Stimulated activated CD8-positive, alpha-beta memory T cell treated with anti-CD3 and anti-CD28 coated beads, Interleukin-2, amount 100 ng/mL, for 48 hours (primary cell): ENCODE results near the gene TBC1D22A.

Source experiments
- DNase-seq, 2 donors: peaks; one replicate each; pipeline ENCODE4 v3.0.0-alpha.2; 2020; ENCODE audit warnings: low read depth in 2 of 2

The TBC1D22A gene

GRCh38 chr22:47057916-47058585 is 295.6 kb downstream of the TBC1D22A start:
- no peak for DNase-seq

- DNase-seq, result no peak
Observed at GRCh38 chr22:47059076-47059475, 296.6 kb downstream of the TBC1D22A start.

- no peak for DNase-seq
Observed at GRCh38 chr22:47059701-47060161, 297.3 kb downstream of the TBC1D22A start.

GRCh38 chr22:47060718-47061117 is 298.3 kb downstream of the TBC1D22A start:
- DNase-seq, result no peak

- DNase-seq, result no peak
Observed at GRCh38 chr22:47061226-47061625, 298.8 kb downstream of the TBC1D22A start.

GRCh38 chr22:47062126-47062525 is 299.7 kb downstream of the TBC1D22A start:
- DNase-seq, result no peak

GRCh38 chr22:47063071-47063509 is 300.6 kb downstream of the TBC1D22A start:
- no peak for DNase-seq

GRCh38 chr22:47063606-47064005 is 301.2 kb downstream of the TBC1D22A start:
- DNase-seq, result no peak

- no peak for DNase-seq
Observed at GRCh38 chr22:47064016-47064415, 301.6 kb downstream of the TBC1D22A start.

GRCh38 chr22:47064416-47064815 is 302.0 kb downstream of the TBC1D22A start:
- DNase-seq, result no peak

- DNase-seq, result no peak
Observed at GRCh38 chr22:47065756-47066615, 303.5 kb downstream of the TBC1D22A start.

- DNase-seq, result no peak
Observed at GRCh38 chr22:47066616-47066905, 304.1 kb downstream of the TBC1D22A start.

GRCh38 chr22:47067321-47067890 is 305.0 kb downstream of the TBC1D22A start:
- no peak for DNase-seq

- no peak for DNase-seq
Observed at GRCh38 chr22:47067911-47068625, 305.6 kb downstream of the TBC1D22A start.

GRCh38 chr22:47068626-47068996 is 306.2 kb downstream of the TBC1D22A start:
- DNase-seq, result no peak

GRCh38 chr22:47069270-47069669 is 306.8 kb downstream of the TBC1D22A start:
- no peak for DNase-seq

GRCh38 chr22:47071078-47071806 is 308.8 kb downstream of the TBC1D22A start:
- no peak for DNase-seq

- no peak for DNase-seq
Observed at GRCh38 chr22:47071807-47072641, 309.6 kb downstream of the TBC1D22A start.

- DNase-seq, result no peak
Observed at GRCh38 chr22:47072642-47072967, 310.2 kb downstream of the TBC1D22A start.

- no peak for DNase-seq
Observed at GRCh38 chr22:47073075-47073474, 310.6 kb downstream of the TBC1D22A start.

- DNase-seq, result no peak
Observed at GRCh38 chr22:47074105-47074504, 311.7 kb downstream of the TBC1D22A start.
